Measurements from ENCODE around the gene RNGTT. TPM values are rescaled to one million over a fixed set of nuclear protein-coding genes. Genes with fewer than 3 reads are reported as not detected.

The RNGTT gene
- total and polyA plus RNA-seq, 8 donors: 1.7 to 6.1 (median 2.9) TPM

- WGBS, 2 donors: 80 to 85% methylated on average over 5 of the region's 5 CpGs
- no peak for ATAC-seq
These were observed 313.3 kb downstream of the RNGTT start for GRCh38 chr6:88650029-88650619.

GRCh38 chr6:88641178-88641903 lies 322.1 kb downstream of the RNGTT start:
- Histone ChIP-seq H3K27ac (no peak overlapping the region), H3K27me3 (no peaks in the 10 kb centered on the region), H3K4me3 (no peak overlapping the region), H3K36me3 (no peaks in the 10 kb centered on the region), H3K9me3 (no peaks in the 10 kb centered on the region), H3K4me1 (no peaks in the 10 kb centered on the region)
- no peak for FAIRE-seq
- WGBS, 2 donors: 91 to 94% methylated on average over 7 of the region's 7 CpGs
- DNase-seq: no peak
- ATAC-seq: no peak
- intact Hi-C loops (cut with DNase I): no loop called here
- no peak for TF ChIP-seq CTCF (IDR thresholded peaks at IDR 0.05)

More at GRCh38 chr6:88650029-88650619, 313.3 kb downstream of the RNGTT start:
- no peak for FAIRE-seq
- DNase-seq: no peak
- Histone ChIP-seq H3K36me3 (no peaks in the 10 kb centered on the region), H3K4me1 (no peaks in the 10 kb centered on the region), H3K4me3 (no peak overlapping the region), H3K9me3 (no peaks in the 10 kb centered on the region), H3K27me3 (no peaks in the 10 kb centered on the region), H3K27ac (no peak overlapping the region)
- intact Hi-C loops (cut with DNase I): no loop called here
- no peak for TF ChIP-seq CTCF (IDR thresholded peaks at IDR 0.05)

- DNase-seq (no peak), ATAC-seq (no peak), FAIRE-seq (no peak)
- Histone ChIP-seq H3K4me1 (no peaks in the 10 kb centered on the region), H3K4me3 (no peak overlapping the region), H3K27ac (no peak overlapping the region), H3K9me3 (no peaks in the 10 kb centered on the region), H3K36me3 (no peaks in the 10 kb centered on the region), H3K27me3 (no peaks in the 10 kb centered on the region)
- intact Hi-C loops (cut with DNase I): no loop called here
- 79 to 83% methylated on average over 2 of the region's 2 CpGs for WGBS, 2 donors
- no peak for TF ChIP-seq CTCF (IDR thresholded peaks at IDR 0.05)
These were observed 325.5 kb downstream of the RNGTT start for GRCh38 chr6:88637761-88638545.

- ATAC-seq: no peak
- intact Hi-C loops (cut with DNase I): no loop called here
- DNase-seq: no peak
- H3K9me3 ChIP-seq: no peaks in the 10 kb centered on the region
- TF ChIP-seq CTCF (IDR thresholded peaks at IDR 0.05): no peak
- no peak overlapping the region for H3K27ac ChIP-seq
- no peak overlapping the region for H3K4me3 ChIP-seq
- H3K36me3 ChIP-seq: no peaks in the 10 kb centered on the region
- no peak for FAIRE-seq
- H3K27me3 ChIP-seq: no peaks in the 10 kb centered on the region
- no peaks in the 10 kb centered on the region for H3K4me1 ChIP-seq
These were observed 326.5 kb downstream of the RNGTT start for GRCh38 chr6:88636871-88637270.

Data from pancreas (tissue), 10 donors.